ENCODE results near the gene DPY30. TPM values are rescaled to one million over a fixed set of nuclear protein-coding genes. Genes with fewer than 3 reads are reported as not detected.
"Not testable (repeated sequence)": the region's sequence is repeated elsewhere in the genome, so short reads cannot be mapped to it uniquely, and the experiment has no call there.

The DPY30 gene
- total and polyA plus RNA-seq, 2 donors (not counting 1 experiment from before 2014, with no cell fraction given), result 43.4 to 56.8 TPM

DNA sequence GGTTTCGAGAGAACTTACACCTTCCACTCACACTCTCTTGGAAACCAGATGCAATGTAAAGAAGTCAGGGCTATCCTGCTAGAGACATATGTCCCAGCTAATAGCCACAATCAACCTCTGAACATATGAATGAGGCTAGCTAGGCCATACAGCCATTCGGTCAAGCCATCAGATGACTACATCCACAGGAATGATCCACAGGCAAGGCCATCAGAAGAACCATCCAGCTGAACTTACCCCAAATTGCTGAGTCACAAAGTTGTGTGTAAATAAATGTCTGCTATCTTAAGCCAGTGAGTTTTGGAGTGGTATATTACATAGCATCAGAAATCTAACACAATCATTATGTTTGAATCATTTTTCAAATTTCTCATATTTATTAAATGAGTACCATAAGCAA is 18.5 kb upstream of the DPY30 start:
- Histone ChIP-seq H3K4me2 (replicated peaks; ENCODE audit: low read depth, low read length, poor library complexity, severe bottlenecking) (no peak overlapping the region), H4K20me1 (ENCODE audit: control insufficient read depth, insufficient read depth, low read length, poor library complexity, severe bottlenecking) (no peaks in the 10 kb centered on the region), H3K9me3 (ENCODE audit: control extremely low read depth in 1 of 3, control insufficient read depth in 2 of 3, insufficient read depth in 1 of 3, low read length in 2 of 3) (no peaks in the 10 kb centered on the region), H3K27ac (ENCODE audit: low read length in 2 of 2) (no peak overlapping the region), H2AFZ (ENCODE audit: insufficient read depth, low read depth, low read length, poor library complexity, severe bottlenecking) (no peak overlapping the region), H3K27me3 (replicated peaks in 1 of 4; ENCODE audit: control extremely low read depth in 1 of 4, control insufficient read depth in 3 of 4, insufficient read depth in 4 of 4, low read length in 3 of 4) (no peaks in the 10 kb centered on the region), H3K4me1 (ENCODE audit: control insufficient read depth in 2 of 2, insufficient read depth in 2 of 2, low read length in 2 of 2) (peaks cover 6 to 7% of the 10 kb centered on the region in 2 donors), H3K79me2 (ENCODE audit: control insufficient read depth, insufficient read depth, low read length) (no peaks in the 10 kb centered on the region), H3K36me3 (replicated peaks in 1 of 2; ENCODE audit: control extremely low read depth in 1 of 2, control insufficient read depth in 1 of 2, extremely low read depth in 1 of 2, insufficient read depth in 2 of 2, low read length in 1 of 2) (no peaks in the 10 kb centered on the region), H3K9ac (ENCODE audit: low read length) (no peak overlapping the region), H3K4me3 (ENCODE audit: control extremely low read depth in 1 of 5, extremely low read depth in 1 of 5, insufficient read depth in 1 of 5, low read depth in 2 of 5, low read length in 4 of 5) (no peak overlapping the region)
- Mint-ChIP-seq H3K4me1 (peaks cover 11% of the 10 kb centered on the region), H3K27ac (no peak overlapping the region), H3K4me3 (no peak overlapping the region), H3K9me3 (ENCODE audit: insufficient read depth) (no peaks in the 10 kb centered on the region), H3K27me3 (no peaks in the 10 kb centered on the region)
- POLR2A ChIA-PET, result interaction anchor here (0.6 kb wide), 1 partner anchor 12 kb away, joined by 3 read pairs; no protein-coding TSS in a partner anchor
- TF ChIP-seq, protein P1, sequence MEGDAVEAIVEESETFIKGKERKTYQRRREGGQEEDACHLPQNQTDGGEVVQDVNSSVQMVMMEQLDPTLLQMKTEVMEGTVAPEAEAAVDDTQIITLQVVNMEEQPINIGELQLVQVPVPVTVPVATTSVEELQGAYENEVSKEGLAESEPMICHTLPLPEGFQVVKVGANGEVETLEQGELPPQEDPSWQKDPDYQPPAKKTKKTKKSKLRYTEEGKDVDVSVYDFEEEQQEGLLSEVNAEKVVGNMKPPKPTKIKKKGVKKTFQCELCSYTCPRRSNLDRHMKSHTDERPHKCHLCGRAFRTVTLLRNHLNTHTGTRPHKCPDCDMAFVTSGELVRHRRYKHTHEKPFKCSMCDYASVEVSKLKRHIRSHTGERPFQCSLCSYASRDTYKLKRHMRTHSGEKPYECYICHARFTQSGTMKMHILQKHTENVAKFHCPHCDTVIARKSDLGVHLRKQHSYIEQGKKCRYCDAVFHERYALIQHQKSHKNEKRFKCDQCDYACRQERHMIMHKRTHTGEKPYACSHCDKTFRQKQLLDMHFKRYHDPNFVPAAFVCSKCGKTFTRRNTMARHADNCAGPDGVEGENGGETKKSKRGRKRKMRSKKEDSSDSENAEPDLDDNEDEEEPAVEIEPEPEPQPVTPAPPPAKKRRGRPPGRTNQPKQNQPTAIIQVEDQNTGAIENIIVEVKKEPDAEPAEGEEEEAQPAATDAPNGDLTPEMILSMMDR (IDR thresholded peaks at IDR 0.05), result no peak
- TF ChIP-seq EZH2 (IDR thresholded peaks at IDR 0.05; ENCODE audit: borderline replicate concordance, insufficient read depth, low read depth, low read length, poor library complexity, severe bottlenecking), result no peak
- DNase-seq, result no peak
- 100% methylated on average over 1 of the region's 2 CpGs for WGBS (ENCODE audit: insufficient coverage)
- ATAC-seq (ENCODE audit: low read depth), result no peak
- intact Hi-C loops (cut with micrococcal nuclease), result no loop called here
- CTCF ChIA-PET, result no interaction called here

- H3K79me2 ChIP-seq (ENCODE audit: control insufficient read depth, insufficient read depth, low read length); DNase-seq; H3K4me2 ChIP-seq (replicated peaks; ENCODE audit: low read depth, low read length, poor library complexity, severe bottlenecking); H3K4me3 Mint-ChIP-seq; H3K4me3 ChIP-seq (ENCODE audit: control extremely low read depth in 1 of 5, extremely low read depth in 1 of 5, insufficient read depth in 1 of 5, low read depth in 2 of 5, low read length in 4 of 5); H3K4me1 Mint-ChIP-seq; H3K27me3 ChIP-seq (replicated peaks in 1 of 4; ENCODE audit: control extremely low read depth in 1 of 4, control insufficient read depth in 3 of 4, insufficient read depth in 4 of 4, low read length in 3 of 4); H3K27ac Mint-ChIP-seq; H4K20me1 ChIP-seq (ENCODE audit: control insufficient read depth, insufficient read depth, low read length, poor library complexity, severe bottlenecking); intact Hi-C loops (cut with micrococcal nuclease); H3K9me3 Mint-ChIP-seq (ENCODE audit: insufficient read depth); H3K27me3 Mint-ChIP-seq; H3K27ac ChIP-seq (ENCODE audit: low read length in 2 of 2); ATAC-seq (ENCODE audit: low read depth); H3K9ac ChIP-seq (ENCODE audit: low read length); H2AFZ ChIP-seq (ENCODE audit: insufficient read depth, low read depth, low read length, poor library complexity, severe bottlenecking); POLR2A ChIA-PET; H3K4me1 ChIP-seq (ENCODE audit: control insufficient read depth in 2 of 2, insufficient read depth in 2 of 2, low read length in 2 of 2); H3K9me3 ChIP-seq (ENCODE audit: control extremely low read depth in 1 of 3, control insufficient read depth in 2 of 3, insufficient read depth in 1 of 3, low read length in 2 of 3); H3K36me3 ChIP-seq (replicated peaks in 1 of 2; ENCODE audit: control extremely low read depth in 1 of 2, control insufficient read depth in 1 of 2, extremely low read depth in 1 of 2, insufficient read depth in 2 of 2, low read length in 1 of 2): not testable (repeated sequence)
- no CpG with 5 or more reads among the region's 3 CpGs for WGBS (ENCODE audit: insufficient coverage)
- CTCF ChIA-PET, result interaction anchor here (0.7 kb wide), 1 partner anchor 323 kb away, joined by 3 read pairs; no protein-coding TSS in a partner anchor
Observed at GRCh38 chr2:32054583-32054982, 15.0 kb upstream of the DPY30 start.
